ENCODE results near the gene ZBTB8B.

ZBTB8B gene

DNA sequence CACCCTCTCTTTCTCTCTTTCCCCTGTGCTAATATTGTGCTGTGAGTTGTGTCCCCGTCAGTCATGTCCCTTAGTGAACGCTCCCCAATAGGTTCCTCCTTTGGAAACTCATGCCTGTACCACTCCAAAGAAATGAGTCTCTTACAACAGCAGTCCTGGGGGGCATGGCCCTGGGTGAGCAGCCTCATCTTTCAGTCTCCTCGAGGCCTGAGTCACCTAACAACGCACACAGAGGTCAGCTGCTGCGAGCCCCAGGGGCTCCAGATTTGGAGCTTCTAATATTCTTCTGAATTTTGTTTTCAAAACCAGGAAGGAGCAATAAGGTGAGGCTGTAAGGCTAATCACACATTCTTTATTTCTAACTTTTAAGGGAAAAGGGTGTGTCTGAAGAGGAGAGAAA lies 43.9 kb downstream of the ZBTB8B start:
- H3K4me3 ChIP-seq (replicated peaks; ENCODE audit: low read depth, low read length), result no peak overlapping the region
- no peak for DNase-seq (ENCODE audit: extremely low read depth, low read depth)
- TF ChIP-seq, protein P1, sequence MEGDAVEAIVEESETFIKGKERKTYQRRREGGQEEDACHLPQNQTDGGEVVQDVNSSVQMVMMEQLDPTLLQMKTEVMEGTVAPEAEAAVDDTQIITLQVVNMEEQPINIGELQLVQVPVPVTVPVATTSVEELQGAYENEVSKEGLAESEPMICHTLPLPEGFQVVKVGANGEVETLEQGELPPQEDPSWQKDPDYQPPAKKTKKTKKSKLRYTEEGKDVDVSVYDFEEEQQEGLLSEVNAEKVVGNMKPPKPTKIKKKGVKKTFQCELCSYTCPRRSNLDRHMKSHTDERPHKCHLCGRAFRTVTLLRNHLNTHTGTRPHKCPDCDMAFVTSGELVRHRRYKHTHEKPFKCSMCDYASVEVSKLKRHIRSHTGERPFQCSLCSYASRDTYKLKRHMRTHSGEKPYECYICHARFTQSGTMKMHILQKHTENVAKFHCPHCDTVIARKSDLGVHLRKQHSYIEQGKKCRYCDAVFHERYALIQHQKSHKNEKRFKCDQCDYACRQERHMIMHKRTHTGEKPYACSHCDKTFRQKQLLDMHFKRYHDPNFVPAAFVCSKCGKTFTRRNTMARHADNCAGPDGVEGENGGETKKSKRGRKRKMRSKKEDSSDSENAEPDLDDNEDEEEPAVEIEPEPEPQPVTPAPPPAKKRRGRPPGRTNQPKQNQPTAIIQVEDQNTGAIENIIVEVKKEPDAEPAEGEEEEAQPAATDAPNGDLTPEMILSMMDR (IDR thresholded peaks at IDR 0.05; ENCODE audit: low read depth, low read length, missing control alignments), result no peak

DNA sequence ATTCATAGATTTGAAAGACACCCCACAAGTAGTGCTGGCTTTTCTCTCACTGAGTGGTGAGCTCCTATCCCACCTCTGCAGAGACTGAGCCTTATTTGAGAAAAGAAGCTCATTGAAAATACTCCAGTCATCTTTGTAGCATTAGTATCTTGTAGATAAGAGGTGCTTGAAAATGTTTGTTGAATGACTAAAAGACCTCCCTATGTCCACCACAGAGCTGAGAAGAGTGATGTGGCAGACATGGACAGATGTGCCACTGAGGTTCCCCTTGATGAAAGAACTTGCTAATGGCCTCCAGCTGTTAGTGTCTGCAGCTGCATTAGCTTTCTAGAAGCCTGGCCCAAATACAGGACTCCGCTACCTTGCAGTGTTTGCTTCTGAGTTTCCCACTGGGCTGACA lies 45.1 kb downstream of the ZBTB8B start:
- no peak overlapping the region for H3K4me3 ChIP-seq (replicated peaks; ENCODE audit: low read depth, low read length)
- TF ChIP-seq, protein P1 (IDR thresholded peaks at IDR 0.05; ENCODE audit: low read depth, low read length, missing control alignments), result no peak
- no peak for DNase-seq (ENCODE audit: extremely low read depth, low read depth)
